NCI-H524 (cell line): ENCODE data around the gene ACP1.

Source experiments
- DNase-seq, 2 experiments: peaks; one replicate each; lab custom pipeline; 2025; lab: John Stamatoyannopoulos, UW

ACP1 gene

DNA sequence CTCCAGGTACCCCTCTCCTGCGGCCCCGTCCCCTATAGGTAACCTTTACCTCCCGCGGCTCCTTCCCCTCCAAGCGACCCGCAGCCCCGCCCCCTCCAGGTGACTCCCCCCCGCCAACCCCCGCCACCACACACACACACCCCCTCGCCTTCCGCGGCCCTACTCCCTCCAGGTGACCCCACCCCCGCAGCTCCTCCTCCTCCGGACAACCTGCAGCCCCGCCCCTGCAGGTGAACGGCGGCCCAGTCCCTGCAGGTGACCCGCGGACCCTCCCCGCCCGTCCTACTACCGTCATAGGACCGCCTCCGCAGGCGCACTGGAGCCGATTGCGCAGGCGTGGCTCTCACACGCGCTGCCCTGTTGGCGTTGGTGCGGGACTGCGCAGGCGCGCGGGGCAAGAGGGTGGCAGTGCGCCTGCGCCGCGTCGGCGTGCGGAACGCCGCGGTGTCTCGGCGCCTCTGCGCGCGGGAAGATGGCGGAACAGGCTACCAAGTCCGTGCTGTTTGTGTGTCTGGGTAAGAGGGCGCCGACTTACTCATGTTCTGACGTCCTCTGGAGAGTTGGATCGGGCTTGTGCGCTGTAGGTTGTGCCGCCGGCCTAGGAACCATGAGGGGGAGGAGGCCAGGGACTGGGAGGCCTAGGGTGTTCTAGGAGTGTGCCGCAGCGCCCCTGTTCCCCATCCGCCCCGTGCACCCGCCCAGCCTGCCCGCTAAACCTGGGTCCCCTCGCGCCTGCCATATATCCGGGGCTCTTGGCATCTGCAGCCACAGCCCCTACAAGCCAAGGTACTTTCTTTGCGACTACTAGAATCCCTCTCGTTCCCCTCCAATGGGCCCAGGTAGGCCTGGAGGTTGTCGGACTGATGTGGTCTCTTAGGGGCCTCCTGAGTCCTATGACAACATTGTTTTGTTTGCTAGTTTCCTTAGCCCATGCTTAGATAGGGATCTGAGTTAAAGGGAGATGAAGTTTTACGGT is at the start of gene ACP1:
TSS of gene ACP1 (plus strand) at position 455 of the 976 bp plus-strand sequence. CDS start at position 473, 18 bp downstream.
- peak; percentile 84 to 95 for DNase-seq

DNA sequence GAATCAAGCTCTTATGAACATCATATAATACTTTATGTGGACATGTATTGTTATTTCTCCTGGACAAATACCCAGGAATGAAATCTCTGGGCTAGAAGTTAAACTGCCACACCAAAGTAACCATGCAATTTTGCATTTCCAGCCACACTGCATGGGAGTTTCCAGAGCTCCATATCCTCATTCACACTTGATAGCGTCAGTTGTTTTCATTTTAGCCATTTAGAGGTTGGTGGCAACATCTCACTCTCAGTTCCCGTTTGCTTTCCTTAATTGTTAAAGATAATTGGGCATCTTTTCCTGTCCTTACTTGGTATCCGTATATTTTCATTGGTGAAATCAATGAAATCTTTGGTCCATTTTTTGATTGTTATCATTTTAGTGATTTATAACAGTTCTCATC is 48.7 kb upstream of the ACP1 start:
- no peak for DNase-seq

DNA sequence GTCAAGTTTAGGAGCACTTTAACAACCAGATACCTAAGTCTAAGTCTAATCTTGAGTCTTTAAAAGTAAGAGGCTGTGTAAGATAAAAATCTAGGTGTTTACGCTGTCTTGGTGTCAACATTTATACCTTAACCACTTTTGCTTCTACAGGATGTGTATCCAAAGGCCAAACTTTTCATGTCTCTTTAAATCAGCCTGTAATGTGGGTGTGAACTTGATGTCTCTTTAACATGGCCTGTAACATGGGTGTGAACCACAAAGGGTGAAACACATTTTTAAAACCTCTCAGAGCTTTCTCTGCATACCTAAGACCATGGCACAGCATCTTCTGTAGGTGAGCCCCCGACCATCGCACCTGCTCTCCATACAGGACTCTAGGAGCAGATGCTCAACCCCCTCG is 41.3 kb upstream of the ACP1 start:
- DNase-seq: no peak

DNA sequence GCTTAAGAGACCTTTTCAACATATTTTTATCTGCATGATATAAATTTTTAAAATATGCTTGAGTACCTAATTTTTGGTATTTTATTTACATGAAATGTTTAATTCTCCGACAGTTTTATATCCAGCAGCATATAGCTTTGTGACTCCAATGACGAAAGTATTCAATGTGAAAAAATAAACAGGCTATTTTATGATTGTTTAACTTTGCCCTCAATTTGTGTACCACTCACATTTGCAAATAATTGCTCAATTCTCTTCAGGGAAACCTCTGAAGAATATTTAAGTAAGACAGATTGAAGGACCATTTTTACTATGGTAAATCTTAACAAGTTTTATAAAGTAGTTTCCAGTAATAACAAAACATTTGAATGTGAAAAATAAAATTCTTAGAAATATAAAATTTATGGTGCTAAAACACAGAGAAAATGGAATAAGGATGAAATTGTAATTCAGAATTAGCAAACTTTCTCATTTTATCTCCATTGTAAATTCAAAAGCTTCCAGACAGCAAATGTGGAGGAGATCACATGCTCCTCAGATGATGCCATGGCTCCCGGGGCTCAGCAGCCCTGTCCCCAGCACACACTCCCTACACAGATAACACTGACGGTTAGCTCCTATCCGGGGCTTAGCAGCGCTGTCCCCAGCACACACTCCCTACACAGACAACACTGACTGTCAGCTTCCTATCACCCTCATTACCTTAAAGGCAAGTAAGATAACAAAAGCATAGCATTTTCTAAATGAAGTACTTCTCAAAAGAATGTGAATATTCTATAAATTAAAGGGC is 40.6 kb upstream of the ACP1 start:
- no peak for DNase-seq

DNA sequence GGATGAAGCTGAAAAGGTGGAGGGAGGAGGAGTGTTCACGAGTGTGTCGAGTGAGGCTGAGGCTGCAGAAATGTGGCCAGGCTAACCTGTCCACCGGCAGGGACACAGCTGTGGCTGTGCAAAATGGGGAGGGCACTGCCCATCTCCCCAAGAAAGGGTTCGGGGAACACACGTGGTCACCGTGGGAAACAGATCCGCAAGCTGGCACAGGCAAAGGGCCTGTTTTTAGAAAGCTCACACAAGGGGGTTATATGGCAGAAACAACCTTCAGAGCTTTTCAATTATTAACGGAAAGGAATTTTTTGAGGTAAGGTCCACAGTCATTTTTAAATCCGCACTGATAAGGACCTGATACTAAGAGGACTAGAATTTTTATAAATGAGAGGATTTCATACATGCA is 36.6 kb upstream of the ACP1 start:
- no peak for DNase-seq

DNA sequence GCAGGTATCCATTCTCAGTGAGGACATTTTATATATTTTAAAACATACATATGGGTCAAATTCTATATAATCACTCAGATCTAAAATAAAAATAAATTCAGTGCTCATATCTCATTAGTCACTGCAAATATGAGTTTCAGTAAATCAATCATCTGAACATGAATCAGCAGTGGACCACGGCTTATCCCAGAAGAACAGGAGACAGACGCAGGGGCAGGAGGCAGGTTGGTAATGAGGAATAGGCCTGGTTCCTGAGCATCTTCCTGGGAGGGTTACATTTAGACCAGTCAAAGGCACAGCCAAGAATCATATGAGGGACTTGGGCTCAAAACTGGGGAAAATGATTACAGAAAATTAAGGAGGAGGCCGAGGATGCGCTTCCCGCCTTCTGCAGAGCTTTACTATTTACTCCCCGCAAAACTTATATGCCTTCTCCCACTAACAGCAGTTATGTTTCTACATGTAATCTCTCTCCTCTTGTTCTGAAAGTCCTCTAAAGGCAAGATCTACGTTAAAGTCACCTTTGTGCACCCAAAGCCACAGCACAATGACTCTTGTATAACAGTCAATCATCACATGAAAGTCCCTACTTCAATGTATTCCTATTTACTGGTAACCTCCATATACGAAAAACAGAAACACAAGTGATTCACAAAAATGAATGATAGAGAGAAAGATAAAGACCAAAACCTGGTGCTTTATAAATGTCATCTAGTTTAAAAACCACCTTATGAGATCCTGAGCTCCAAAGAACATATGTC is 36.0 kb upstream of the ACP1 start:
- DNase-seq: no peak

DNA sequence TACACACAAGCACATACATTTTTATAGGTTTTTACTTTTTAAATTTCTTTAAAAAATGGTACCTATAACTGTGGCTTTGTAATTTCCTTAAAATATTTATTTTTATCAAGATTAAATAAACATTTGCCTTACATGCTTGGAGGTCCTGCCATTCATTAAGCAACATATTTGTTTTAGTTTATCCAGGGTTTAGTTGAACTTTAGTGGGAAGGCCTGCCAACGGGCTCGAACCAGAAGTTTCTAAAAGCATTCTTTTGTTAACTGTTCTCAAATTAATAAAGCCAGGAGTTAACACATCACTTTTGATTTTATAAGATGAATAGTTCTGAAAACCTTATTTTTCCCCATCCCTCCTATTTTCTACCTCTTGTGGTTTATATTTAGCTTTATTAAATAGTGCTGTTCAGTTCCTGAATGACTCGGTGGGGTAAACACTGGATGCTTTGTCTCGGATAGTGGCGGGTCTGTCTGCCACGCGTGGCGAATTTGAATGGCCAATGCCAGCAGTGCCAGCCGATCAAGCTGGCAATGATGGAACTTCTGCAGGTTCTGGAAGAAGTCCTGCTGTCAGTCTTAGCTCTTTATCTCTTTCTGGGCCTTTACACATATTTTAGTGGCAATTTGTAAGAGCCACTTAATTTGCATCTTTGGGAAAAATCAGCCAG is 33.1 kb upstream of the ACP1 start:
- no peak for DNase-seq

DNA sequence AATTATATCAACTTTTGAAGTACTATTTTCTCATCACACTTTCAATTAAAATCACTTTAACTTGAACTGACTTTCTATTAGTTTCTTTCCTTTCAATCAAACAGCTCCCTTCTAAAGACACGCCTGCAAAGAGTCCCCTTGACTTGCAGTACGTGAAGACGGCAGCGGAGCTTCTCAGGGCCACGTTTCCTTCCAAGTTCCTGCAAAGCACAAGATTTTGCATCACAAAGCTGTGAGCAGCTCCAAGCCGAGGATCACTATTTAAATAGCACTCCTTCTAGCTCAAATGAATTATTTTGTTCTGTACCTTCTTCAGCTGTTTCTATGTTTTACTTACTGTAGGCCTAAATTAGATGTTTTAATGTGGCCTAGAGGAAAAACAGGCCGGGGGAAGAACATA is 31.7 kb upstream of the ACP1 start:
- DNase-seq: no peak

DNA sequence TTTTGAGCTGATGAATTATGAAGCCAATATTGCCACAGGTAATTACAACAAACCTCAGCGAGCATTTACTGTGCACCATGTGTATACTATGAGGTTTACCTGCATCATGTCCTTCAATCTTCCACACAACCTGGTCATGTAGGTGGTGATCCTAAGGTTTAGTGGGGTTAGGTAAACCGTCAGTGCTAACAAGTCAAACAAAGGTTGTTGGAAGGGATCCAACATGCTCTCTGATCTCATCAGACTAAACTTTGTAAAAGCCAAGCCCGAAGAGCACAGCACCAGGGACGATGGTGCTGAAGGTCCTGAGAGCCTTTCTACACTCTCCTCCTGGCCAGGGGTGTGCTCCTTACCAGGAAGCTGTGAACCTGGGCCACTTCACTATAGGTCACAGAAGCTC is 30.3 kb upstream of the ACP1 start:
- no peak for DNase-seq

DNA sequence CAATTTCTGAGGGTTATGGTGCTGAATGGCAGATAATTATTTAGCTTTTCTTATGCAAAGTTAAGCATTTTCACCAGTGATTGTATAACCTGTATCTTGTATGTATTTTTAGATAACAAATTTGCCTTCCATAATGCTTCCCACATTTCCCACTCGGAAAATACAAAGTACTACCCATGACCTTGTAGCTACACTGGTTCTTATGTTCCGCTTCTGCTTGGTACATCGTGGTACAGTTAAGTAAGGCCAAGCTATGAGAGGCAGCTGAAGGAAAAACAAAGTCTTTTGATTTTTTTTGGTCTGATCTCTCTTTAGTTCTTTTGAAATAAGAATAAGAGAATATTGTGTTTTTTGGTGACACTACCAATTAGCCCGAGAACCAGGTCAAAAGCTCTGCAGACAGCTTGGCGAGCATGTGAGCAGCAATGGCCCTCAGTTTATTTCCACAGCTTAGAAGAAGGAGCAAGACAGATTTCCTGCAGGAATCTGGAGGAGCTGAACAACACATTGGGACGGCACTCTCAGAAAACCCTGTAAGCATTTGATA is 27.7 kb upstream of the ACP1 start:
- DNase-seq: no peak

DNA sequence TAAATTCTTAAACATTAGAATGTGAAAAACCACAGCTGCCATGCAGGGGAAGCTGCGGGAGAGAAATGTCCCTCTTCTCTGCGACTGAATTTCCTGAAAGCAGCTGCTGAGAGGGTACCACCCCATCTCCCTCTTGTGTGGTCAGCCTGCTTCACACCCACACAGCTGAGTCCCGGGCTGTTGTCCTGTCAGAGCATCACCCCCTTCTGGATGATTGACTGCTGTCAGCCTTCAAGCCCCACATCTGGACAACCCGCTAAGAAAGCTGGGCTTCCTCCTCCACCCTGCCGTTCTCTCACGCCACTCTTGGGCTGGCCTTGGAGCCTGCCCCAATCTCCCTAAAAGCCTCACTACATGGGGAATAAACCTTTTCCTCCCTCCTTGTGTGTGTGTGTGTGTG is 26.9 kb upstream of the ACP1 start:
- no peak for DNase-seq

DNA sequence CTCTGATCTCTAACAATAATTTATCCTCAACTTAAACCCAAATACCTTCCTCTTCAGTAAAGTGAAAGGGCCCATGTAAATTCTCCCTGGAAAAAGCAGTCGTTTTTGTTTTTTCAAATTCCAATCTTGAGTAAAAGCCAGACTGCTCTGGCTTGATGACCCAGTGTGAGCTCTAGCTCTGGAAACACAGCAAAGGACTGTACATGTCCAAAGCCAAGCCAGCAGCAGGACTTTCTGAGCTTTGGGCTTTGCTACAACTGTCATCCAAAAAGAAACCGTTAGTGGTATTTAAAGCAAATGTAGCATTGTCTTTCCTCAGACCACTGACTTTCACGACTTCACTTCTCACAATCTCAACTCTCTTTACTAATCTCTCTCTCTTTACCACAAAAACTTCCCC is 26.3 kb upstream of the ACP1 start:
- no peak for DNase-seq

DNA sequence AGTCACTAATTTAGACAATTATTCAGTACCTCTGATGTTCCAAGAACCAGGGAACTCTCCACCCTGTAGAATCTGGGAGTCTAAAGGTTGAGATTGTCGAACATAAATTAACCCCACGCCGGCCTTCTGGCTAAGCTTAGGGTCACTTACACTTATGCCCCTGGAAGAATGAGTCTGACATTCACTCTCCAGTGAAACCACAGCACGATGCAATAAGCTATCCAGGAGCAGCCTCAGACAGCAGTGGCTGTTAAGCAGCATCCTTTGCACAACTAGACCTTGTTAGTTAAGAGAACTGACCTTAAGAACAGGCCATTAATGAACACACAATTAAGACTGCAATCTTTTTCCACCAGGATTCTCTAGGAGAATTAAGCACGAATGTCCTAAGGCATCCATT is 25.9 kb upstream of the ACP1 start:
- DNase-seq: no peak

DNA sequence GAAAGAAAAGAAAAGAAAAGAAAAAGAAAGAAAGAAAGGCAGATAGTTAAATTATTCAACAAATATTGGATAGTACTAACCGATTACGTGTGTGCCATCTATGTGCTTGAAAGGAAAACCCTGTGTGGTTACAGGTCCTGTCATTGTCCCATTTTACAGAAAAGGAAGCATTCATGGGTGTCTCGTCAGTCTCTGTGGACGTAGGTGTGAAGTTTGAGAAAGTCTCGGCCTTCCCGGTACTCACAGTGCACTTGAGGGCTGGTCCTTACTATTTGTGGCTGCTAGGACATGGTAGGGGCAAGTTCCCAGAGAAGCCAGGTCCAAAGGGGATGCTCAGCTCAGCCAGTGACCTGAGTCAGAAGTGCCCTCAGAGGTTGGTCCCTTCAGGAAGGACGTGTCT is 20.2 kb upstream of the ACP1 start:
- no peak for DNase-seq

DNA sequence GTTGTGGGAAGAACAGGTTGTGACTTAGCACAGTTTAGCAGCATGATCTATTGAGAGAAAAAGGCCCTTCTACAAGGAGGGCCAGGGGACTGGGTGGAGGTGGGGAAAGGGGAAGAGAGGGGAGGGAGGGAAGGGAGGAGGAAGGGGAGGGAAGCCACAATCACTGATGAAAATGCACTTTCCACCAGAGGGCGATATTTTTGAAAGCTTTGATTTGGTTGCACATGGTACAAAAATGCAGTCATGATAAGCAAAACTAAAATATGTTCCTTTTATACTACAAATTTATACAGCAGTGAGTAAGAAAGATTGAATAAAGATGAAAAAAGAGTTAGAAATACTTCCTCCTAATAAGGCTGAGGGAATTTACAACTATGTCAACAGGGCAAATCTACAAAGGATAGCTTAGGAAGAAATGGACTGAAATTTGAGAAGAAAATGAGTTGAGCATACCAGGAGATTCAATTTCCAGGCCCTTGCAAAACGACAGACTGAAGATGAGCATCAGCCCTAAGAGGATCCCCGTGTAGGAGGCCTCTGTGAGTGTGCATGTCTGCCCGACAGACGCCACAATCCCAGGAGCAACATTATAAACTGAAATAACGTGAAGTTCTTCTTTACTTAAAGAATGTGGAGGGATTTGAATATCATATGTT is 18.1 kb upstream of the ACP1 start:
- DNase-seq: peak; percentile 3 to 41

DNA sequence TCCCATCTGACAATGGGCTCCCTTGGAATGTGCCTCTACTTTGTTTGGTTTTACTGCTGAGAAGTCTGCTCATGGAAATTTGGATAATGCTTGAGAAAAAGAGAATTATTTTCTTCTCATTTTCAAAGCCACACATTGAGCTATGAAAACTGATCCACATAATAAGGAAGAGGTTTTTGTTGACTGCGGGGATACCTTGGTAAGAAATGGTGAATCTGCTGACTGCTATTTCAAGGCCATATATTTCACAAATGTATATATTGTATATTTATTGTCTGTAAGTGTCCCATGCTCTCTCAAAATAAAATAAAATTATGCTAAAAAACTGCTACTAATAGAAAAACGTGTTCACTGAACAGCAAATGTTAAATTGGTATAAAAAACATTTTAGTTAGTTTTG is 16.0 kb upstream of the ACP1 start:
- DNase-seq: no peak

DNA sequence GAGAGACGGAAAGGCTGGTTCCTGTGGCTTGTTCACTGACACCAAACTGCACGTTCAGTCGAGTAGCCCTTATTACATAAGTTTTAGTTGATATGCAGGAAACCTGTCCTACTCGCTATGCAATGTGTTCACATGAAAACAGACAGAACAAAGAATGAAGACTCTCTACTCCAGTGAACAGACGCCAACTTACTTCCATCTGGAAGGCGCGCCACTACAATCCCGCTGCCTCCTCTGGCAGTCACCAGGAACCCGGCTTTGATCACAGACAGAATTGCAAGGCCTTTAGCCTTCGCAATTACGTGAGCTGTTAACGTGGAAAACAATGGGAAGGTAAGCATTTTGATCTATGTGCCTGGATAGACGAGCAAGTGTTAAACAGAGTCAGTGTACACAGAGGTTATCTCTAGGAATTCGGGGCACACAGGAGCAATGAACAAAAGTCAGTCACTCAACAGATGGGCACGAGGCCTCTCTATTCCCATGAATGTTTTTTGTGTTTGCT is 15.2 kb upstream of the ACP1 start:
- DNase-seq: no peak

DNA sequence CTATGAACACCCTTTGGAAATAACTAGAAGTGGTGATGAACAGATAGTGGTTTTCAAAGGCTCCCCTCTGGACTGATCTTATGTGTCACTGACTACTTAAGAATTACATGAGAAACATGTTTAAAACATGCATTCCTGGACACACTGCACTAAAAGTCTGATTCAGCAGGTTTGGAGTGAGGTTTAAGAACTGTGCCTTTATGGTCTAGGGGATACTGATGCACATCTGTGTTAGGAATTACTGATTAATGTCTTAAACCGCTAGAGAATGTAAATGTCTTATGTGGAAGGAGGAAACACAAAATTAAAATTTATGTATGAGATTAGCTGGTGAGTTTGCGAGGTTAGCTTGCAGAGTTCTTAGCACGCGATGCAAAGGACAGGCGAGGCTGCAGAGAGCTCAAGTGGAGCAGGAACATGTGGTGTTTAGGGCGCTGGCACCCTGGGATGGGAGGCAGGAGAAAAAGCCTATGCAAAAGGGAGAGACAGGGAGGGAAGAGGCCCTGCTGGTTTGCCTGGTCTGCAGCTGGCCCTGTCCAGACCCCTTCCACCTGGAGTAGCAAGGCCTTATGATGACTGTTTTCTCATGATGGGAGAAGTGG is 12.6 kb upstream of the ACP1 start:
- DNase-seq: no peak

DNA sequence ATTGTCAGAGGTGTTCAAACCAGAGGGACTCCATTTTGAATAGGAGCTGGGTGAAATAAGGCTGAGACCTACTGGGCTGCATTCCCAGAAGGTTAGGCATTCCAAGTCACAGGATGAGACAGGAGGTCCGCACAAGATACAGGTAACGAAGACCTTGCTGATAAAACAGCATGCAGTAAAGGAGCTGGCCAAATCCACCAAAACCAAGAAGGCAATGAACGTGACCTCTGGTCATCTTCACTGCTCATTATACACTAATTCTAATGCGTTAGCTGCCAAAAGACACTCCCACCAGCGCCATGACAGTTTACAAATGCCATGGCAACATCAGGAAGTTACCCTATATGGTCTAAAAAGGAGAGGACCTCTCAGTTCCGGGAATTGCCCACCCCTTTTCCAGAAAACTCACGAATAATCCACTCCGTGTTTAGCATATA is 11.5 kb upstream of the ACP1 start:
- no peak for DNase-seq

DNA sequence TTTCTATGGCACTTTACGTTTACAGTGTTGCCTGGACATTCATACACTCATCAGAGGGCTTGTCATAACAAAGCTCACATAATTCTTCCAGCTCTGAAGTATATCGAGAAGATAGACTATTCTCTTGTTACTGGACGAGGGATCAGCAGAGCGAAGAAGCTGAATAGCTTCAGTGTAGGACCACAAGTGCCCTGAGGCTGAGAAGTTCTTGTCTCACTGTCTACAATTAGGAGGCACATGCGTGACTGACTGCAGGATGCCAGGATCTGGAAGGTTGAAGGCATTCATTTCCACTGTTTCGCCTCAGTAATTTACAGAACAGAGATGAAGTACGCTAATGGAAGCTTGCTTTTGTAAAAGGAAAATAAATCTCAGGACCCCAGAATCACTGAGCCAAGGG is 10.5 kb upstream of the ACP1 start:
- no peak for DNase-seq
